MV-4-11 (cell line): ENCODE data around the gene FAM83F.
"Not testable (repeated sequence)": the region's sequence is repeated elsewhere in the genome, so short reads cannot be mapped to it uniquely, and the experiment has no call there.

Experiments used
- DNase-seq: peaks from one replicate; lab custom pipeline; 2025; lab: John Stamatoyannopoulos, UW

Gene FAM83F

DNA sequence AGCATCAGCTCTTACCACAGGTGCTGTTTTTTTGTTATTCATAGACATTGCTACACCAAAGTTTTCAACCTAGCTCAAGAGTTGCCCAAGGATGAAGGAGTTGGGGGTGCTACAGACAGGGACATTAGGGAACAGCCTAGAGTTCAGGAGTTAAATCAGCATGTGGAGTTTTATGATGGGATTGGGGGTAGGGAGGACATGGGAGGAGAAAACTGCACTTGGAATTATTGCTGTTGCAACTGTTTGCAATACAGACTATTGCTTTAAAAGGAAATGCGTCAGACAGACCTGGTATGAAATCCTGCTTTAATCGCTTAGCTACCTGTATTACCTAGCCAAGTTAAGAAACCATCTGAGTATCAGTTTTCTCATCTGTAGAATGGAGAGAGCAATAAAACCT lies 28.3 kb upstream of the FAM83F start:
- no peak for DNase-seq

GRCh38 chr22:39967103-39967829 lies 27.5 kb upstream of the FAM83F start:
- no peak for DNase-seq

DNA sequence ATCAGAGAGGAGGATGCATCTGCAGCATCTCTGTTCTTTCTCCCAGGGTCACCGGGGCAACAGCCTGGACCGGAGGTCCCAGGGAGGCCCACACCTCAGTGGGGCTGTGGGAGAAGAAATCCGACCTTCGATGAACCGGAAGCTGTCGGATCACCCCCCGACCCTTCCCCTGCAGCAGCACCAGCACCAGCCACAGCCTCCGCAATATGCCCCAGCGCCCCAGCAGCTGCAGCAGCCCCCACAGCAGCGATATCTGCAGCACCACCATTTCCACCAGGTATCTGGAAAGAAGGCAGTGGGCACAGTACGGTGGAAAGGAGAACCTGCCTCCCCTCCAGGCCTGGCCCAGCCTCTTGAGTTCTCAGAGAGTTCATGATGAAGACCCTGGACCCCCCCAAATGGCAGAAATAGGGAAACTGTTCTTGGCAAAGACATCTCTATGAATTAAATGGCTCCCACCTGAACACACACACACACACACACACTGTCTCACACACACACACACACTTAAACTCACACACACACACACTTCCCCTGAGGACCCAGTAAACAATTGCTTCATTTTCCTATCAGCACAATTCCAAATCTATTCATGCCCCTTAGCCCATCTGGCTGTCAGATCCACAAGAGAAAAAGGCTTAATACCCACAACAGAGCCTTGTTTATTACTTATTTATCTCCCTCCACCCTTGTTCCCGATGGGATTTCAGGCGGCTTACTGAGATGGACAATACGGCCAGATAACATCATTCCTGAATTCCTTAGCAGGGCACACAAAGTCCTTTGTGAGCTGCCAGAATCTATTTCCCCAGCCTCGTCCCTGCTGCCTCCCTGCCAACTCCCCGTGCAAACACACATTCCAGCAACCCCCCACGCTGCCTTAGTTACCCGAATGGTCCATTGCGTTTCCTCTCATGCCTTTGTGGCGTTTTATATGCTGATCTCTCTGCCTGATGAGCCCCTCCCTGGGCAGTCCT lies 26.5 kb upstream of the FAM83F start:
- DNase-seq, result no peak

DNA sequence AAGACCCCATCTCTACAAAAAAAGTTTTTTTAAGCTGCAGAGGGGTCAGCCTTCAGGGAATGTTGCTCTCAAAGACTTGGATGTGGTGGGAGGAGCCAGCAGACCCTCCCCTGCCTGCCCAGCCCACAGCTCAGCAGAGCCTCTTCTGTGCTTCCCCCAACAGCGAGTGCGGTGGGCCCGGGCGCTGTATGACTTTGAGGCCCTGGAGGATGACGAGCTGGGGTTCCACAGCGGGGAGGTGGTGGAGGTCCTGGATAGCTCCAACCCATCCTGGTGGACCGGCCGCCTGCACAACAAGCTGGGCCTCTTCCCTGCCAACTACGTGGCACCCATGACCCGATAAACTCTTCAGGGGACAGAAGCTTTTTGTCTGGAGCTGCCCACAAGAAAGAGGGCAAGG lies 24.0 kb upstream of the FAM83F start:
- no peak for DNase-seq

DNA sequence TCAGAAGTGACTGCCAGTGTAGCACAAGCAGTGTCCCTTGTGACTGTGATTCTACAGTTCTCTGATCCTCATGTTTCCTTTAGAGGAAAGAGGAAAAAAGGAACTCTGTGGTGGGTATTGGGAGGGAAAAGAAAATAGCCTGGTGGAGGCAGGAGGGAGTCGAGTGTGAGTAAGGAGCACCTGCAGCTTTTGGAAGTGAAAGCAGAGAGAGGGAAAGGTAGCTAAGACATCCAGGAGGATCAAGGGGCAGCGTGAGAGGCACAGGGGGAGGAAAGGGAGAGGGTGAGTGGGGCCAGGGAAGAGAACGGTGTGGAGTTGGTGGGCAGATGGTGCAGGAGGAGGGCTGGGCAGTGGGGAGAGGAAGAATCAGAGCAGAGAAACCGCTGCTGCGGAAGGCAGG lies 22.1 kb upstream of the FAM83F start:
- DNase-seq, result no peak

- no peak for DNase-seq
Observed at GRCh38 chr22:39973656-39974055, 21.1 kb upstream of the FAM83F start.

DNA sequence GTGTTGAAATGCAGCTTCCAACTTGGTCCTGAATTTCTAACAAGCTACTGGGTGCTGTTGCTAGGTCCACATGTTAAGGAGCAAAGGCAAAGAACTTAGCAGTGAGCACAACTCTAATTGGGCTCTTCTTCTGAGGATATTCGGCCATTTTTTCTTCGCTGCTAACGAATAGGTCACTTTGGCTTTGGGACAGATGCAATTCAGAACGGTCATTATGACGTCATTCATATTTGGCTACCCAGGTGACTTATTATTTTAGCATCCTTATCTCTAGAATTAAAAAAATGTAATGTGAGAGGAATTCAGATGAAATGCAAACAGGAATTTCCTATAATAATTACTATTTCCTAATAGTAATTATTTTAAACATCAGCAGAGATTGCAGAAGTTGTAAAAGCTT lies 20.7 kb upstream of the FAM83F start:
- DNase-seq, result no peak

GRCh38 chr22:39979048-39979447 lies 15.7 kb upstream of the FAM83F start:
- DNase-seq, result peak; percentile 28

DNA sequence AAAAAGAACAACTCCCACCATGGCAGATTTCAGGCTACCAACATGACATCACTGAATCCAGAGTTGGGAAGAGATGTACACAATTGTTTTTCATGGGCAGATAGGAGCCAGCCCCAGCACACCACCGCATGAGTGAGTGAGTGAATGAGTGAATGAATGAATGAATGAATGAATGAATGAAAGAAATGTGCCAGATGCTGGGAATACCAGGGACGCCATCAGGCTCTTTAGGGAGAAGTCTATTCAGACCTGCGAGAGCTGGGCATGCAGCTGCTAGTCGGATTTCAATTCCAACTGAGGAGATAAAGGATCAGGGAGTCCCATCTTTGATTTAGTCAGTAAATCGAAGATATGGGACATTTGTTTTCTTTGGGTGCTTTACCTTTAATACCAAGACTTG lies 15.3 kb upstream of the FAM83F start:
- DNase-seq, result no peak

DNA sequence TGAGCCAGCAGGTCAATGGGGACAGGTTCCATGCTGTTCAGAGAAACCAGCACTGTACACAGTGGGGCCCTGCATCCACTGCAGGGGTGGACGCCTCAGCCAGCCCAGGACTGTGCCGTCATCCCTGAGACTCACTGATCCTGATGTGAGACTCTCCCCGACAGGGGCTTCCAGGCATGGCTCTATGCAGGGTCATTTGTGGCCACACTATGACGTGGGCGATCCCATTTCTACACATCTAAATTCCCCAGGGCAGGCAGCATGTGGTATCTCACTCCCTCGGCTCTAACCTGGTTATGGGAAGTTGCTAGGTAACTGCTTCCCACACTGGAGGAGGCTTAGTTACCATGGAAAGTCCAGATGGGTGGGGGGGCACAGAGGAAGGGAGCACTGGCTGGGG lies 14.2 kb upstream of the FAM83F start:
- no peak for DNase-seq

DNA sequence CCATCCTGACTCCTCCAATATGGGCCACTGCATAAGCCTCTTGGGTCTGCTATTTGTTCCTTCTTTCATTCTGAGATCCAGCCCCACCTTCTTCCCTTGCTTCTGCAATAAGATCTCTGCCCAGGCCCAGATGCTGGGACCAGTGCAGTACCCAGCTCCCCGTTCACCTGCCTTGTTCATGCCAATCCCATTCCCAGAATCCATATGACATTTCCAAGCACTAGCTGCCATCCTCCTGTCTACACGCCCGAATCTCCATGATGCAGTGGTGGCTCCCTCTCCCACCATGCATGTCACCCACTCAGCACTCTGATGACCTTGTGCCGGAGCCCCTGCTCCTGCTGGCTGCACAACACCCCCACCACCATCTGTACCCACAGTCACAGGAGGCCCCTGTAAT lies 11.4 kb upstream of the FAM83F start:
- DNase-seq, result no peak

GRCh38 chr22:39984006-39984405 lies 10.7 kb upstream of the FAM83F start:
- no peak for DNase-seq

DNA sequence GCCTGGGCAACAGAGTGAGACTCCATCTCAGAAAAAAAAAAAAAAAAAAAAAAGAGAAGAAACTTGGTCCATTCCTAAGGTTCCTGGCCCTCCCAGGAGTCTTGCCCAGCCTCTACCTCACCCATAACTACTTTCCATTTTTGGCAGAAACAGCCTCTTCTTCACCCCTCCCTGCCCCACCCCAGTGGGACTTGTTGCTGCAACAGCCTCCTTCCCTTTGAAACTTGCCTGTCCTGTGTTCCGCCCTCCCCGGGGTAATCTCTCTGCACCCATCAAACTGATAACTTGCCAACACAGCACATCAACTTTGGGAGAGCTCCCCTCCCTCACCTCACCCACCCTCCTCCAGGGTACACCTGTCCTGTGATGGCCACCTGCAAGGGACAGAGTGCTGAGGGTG lies 10.0 kb upstream of the FAM83F start:
- no peak for DNase-seq

DNA sequence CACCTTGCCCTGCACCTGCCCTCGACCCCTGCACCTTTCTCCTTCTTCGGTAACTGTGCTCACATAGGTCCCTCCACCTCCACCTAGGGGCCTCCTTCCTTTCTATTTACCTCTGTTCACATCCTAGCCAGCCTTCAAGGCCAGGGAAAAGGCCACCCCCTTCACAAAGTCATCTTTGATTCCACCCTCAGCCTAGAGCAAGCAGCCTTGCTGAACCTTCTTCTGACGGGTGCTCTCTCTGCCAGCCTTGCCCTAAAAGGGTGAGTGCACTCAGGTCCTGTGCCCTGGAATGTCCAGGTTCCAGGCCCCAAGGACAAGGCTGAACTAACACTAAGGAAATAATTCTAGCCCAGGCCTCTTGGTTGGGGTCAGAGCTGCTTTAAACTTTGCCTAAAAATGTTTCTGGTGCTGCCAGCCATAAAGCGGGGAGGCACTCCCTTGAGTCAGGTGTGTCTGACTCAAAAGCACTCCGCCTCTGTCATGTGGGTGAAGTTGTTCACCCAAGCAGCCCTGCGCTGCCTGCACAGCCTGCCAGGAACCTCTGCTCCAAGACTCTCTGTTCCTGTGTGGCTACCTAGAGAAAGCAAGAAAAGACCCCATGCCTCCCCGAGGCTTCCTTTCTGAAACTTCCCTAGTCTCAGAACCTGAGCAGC lies 9.2 kb upstream of the FAM83F start:
- no peak for DNase-seq

- DNase-seq, result no peak
Observed at GRCh38 chr22:39988386-39989114, 6.2 kb upstream of the FAM83F start.

DNA sequence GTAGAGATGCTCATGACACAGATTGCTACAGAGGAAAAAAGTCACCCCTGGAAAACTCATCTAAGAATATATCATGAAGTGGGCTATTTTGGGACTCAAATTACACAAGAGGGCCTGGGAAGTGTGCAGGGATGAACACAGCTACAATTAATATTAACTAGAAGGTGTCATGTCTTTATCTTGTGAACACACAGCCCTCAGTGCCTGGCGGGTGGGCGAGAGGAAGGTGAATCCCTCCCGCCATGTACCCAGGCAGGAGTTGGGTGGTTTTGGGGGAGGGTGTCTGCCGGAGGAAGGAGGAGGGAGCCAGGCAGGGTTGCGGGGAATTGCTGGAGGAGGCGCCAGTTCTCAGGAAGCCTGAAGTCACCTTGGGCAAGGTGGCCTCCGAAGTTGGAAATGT lies 5.1 kb upstream of the FAM83F start:
- no peak for DNase-seq

- no peak for DNase-seq
Observed at GRCh38 chr22:39990686-39991085, 4.1 kb upstream of the FAM83F start.

DNA sequence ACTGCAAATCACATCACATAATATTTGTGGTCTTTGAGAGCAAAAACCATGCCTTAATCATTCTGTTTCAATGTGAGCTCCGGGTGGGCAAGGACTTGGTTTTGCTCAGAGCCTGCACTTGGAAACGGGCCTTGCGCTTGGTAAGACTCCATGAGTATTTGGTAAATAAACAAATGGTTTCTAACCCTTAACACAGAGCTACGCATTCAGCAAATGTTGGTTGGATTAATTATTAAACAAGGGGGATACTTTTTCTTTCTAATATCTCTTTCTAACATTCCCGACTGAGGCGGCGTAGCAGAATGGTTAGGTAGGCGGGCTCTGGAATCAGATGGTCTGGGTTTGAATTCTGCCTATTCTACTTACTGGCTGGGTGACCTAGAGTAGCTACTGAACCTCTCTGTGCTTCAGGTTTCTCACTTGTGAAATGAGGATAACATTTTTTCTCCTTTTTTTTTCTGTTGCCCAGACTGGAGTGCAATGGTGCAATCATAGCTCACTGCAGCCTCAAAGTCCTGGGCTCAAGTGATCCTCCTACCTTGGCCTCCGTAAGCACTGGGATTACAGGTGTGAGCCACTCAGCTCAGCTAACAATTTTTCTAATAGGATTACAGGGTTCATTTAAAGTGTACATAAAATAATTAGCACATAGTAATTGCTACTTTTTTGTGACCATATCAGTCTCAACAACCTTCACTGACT lies 3.4 kb upstream of the FAM83F start:
- DNase-seq, result no peak

GRCh38 chr22:39992088-39992826 lies 2.5 kb upstream of the FAM83F start:
- no peak for DNase-seq

- not testable (repeated sequence) for DNase-seq
Observed at GRCh38 chr22:39992894-39993293, 1.9 kb upstream of the FAM83F start.
